Esophagus squamous epithelium (tissue), 5 donors: ENCODE data around the gene ARVCF. TPM values are rescaled to one million over a fixed set of nuclear protein-coding genes. Genes with fewer than 3 reads are reported as not detected.

Experiments
- DNase-seq: peaks from one replicate; lab custom pipeline; 2025; lab: John Stamatoyannopoulos, UW
- H3K27ac ChIP-seq, 4 donors: fragments of 200-600 bp; sonication (generic); one replicate each; pipeline ENCODE4 v1.5.1; 2016 to 2019; ENCODE audit warnings: mild to moderate bottlenecking in 1 of 4
- H3K27me3 ChIP-seq, 4 donors: fragments of 200-600 bp; sonication (generic); 1 replicate in 3 of 4; 2 replicates in 1 of 4; pipeline versions ENCODE4 v1.5.1 to v1.6.0; 2017 to 2021; ENCODE audit warnings: antibody characterized with exemption in 1 of 4
- H3K36me3 ChIP-seq, 3 donors: fragments of 200-600 bp; sonication (generic); one replicate each; pipeline ENCODE4 v1.5.1; 2016 to 2019
- H3K4me1 ChIP-seq, 3 donors: fragments of 200-600 bp; sonication (generic); one replicate each; pipeline ENCODE4 v1.5.1; 2017 to 2019
- H3K4me3 ChIP-seq, 4 donors: fragments of 200-600 bp; sonication (generic); 1 replicate in 3 of 4; 2 replicates in 1 of 4; pipeline ENCODE4 v1.5.1; 2016 to 2019; ENCODE audit warnings: mild to moderate bottlenecking in 2 of 4, moderate library complexity in 1 of 4
- H3K9me3 ChIP-seq, 3 donors: fragments of 200-600 bp; sonication (generic); one replicate each; pipeline ENCODE4 v1.5.1; 2016 to 2019
- POLR2A ChIP-seq, 4 donors: fragments of 450-650 bp; IDR thresholded peaks; one replicate each; pipeline ENCODE4 v1.6.1; 2017; ENCODE audit warnings: antibody characterized with exemption in 4 of 4, mild to moderate bottlenecking in 4 of 4, moderate library complexity in 3 of 4
- WGBS, 2 donors: methylation state at CpG; one replicate each; pipeline ENCODE4 v1.1.5; 2018; 5-methylcytosine and 5-hydroxymethylcytosine counted together
- intact Hi-C: fragments of 100-400 bp; cut with DNase I; formaldehyde crosslinking; loops from one replicate; pipeline ENCODE4 v1.15.0; 2022
- total RNA-seq, 4 donors: library from RNA; depleted of rRNA; stranded (reverse); fragments of >200 nt; gene quantifications; one replicate each; pipeline ENCODE4 v1.1.0, GENCODE V29; 2016
- TF ChIP-seq, protein P1 (sequence below), 6 experiments: fragments of 450-650 bp in 4 of 6; fragments of 200-600 bp in 2 of 6; sonication (generic) in 2 of 6; IDR thresholded peaks; one replicate each; pipeline ENCODE4 v1.5.1; 2016 to 2019; ENCODE audit warnings: antibody characterized with exemption in 6 of 6, mild to moderate bottlenecking in 4 of 6, moderate library complexity in 4 of 6
- donor health status: DM: yes; HTN: yes; CAD: no.

ARVCF gene
- total RNA-seq, 4 donors from 2014 or later, result 3.1 to 10.9 (median 7.1) TPM

DNA sequence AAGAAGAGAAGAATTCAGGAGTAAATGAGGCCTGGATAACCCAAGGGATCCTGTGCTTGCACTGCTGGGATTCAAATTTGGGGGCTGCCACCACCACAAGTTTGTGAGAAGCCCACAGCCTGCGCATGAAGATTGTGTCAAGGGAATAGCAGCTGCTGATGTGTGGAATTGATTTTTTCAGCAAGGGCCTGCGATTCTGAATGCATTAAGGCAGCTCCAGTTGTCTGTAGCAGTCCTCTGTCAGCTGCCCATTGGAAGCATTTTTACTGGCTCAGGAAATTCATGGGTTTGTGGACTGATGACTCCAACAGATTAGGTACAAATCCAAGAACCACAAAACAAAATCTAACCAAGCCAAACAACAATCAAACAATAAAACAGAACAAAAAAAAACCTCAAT, 14.0 kb downstream of the ARVCF start:
- H3K4me1 ChIP-seq, result peaks cover 0 to 12% (median 5%) of the 10 kb centered on the region in 3 donors
- no peak overlapping the region for H3K27ac ChIP-seq
- intact Hi-C loops, result no loop called here
- WGBS, 2 donors, result 70 to 79% methylated on average over 2 of the region's 2 CpGs
- TF ChIP-seq, protein P1, sequence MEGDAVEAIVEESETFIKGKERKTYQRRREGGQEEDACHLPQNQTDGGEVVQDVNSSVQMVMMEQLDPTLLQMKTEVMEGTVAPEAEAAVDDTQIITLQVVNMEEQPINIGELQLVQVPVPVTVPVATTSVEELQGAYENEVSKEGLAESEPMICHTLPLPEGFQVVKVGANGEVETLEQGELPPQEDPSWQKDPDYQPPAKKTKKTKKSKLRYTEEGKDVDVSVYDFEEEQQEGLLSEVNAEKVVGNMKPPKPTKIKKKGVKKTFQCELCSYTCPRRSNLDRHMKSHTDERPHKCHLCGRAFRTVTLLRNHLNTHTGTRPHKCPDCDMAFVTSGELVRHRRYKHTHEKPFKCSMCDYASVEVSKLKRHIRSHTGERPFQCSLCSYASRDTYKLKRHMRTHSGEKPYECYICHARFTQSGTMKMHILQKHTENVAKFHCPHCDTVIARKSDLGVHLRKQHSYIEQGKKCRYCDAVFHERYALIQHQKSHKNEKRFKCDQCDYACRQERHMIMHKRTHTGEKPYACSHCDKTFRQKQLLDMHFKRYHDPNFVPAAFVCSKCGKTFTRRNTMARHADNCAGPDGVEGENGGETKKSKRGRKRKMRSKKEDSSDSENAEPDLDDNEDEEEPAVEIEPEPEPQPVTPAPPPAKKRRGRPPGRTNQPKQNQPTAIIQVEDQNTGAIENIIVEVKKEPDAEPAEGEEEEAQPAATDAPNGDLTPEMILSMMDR (IDR thresholded peaks at IDR 0.05), result no peak
- TF ChIP-seq POLR2A (IDR thresholded peaks at IDR 0.05), result no peak
- H3K27me3 ChIP-seq, result no peaks in the 10 kb centered on the region
- H3K4me3 ChIP-seq, result no peak overlapping the region
- no peaks in the 10 kb centered on the region for H3K36me3 ChIP-seq
- H3K9me3 ChIP-seq, result peaks cover 0 to 5% (median 0%) of the 10 kb centered on the region in 3 donors
- no peak for DNase-seq

DNA sequence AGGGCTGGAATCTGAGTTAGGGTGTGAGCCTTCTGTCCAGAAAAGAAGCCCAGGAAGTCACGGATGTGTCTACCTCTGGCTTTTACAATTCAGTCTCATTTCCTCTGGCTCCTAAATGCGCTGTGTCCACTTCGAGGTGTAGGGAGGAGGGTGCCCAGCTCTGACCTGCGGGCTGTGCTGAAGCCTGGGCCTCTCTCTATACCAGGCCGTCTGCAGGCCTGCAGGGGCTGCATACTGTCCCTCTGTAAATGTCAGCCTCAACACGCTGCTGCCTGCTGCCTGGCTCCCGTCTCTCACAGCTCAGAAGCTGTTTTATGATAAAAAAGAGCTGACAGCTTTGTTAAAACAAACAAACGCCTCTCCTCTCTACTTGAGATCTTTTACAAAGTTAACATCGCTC, 14.5 kb downstream of the ARVCF start:
- Histone ChIP-seq H3K36me3 (no peaks in the 10 kb centered on the region), H3K9me3 (peaks cover 0 to 5% (median 0%) of the 10 kb centered on the region in 3 donors), H3K4me3 (no peak overlapping the region), H3K4me1 (peaks cover 0 to 12% (median 5%) of the 10 kb centered on the region in 3 donors), H3K27me3 (no peaks in the 10 kb centered on the region), H3K27ac (no peak overlapping the region)
- 74 to 75% methylated on average over 5 to 9 of the region's 9 CpGs for WGBS, 2 donors
- intact Hi-C loops, result no loop called here
- TF ChIP-seq POLR2A (IDR thresholded peaks at IDR 0.05), result no peak
- TF ChIP-seq, protein P1 (IDR thresholded peaks at IDR 0.05), result no peak
- DNase-seq, result no peak

DNA sequence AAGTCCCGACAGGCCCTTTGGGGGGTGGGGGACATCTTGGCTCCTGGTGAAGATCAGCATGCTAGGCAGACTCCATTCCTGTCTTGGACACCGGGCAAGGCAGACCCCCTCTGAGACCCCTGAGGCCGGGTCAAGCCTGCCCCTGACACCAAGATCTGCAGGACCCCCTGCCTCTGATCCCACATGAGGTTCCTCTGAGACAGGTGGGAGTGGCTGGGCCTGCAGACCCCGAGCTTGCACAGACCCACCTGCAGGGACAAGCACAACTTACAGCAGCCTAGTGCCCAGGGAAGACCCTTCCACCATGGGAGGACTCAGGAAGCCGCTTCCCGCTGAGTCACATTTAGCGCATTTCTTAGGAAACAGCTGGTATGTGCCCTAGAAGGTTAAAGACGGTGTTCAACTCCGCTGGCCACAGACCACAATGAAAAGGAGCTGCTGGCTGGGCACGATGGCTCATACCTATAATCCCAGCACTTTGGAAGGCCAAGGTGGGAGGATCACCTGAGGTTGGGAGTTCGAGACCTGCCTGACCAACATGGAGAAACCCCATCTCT, 15.5 kb downstream of the ARVCF start:
- Histone ChIP-seq H3K27me3 (no peaks in the 10 kb centered on the region), H3K36me3 (no peaks in the 10 kb centered on the region), H3K4me1 (peaks cover 0 to 12% (median 7%) of the 10 kb centered on the region in 3 donors), H3K9me3 (peaks cover 0 to 5% (median 0%) of the 10 kb centered on the region in 3 donors), H3K27ac (no peak overlapping the region), H3K4me3 (no peak overlapping the region)
- intact Hi-C loops, result no loop called here
- DNase-seq, result no peak
- no peak for TF ChIP-seq POLR2A (IDR thresholded peaks at IDR 0.05)
- TF ChIP-seq, protein P1 (IDR thresholded peaks at IDR 0.05), result no peak
- 61 to 85% methylated on average over 4 to 6 of the region's 11 CpGs for WGBS, 2 donors

DNA sequence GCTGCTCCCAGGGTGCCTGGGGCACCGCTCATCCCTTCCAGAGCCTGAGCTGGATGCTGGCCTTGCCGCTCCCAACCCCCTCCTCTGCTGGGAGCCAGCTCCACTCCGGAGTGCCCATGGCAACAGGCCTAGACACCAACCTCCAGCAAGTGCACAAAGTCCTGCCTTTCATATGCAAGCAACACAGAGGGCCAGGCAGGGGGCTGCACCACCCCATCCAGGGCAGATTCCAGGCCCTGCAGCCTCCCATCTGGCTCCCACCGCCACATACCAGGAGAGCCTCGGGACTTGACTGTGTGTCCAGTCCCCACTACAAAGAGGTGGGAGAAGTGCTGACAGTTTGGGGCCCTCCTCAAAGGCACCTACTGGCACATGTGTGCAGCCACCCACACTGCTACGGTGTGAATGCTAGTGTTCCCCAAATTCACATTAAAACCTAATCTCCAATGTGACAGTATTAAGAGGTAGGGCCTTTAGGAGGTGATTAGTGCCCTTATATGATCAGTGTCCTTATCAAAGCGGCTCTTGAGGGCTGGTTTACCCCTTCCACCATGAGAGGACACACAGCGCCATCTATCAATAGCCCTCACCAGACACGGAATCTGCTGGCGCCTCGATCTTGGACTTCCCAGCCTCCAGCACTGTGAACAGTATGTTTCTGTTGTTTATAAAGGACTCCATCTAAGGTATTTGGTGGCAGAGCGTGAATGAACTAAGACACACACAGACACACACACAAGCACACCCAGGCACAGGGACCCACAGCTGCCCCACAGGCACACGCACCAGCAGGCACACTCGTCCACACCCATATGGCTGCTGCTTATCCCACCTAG, 16.2 kb downstream of the ARVCF start:
- WGBS, 2 donors, result 72 to 82% methylated on average over 5 to 8 of the region's 14 CpGs
- TF ChIP-seq, protein P1 (IDR thresholded peaks at IDR 0.05), result no peak
- TF ChIP-seq POLR2A (IDR thresholded peaks at IDR 0.05), result no peak

More for the DNA sequence above, 16.2 kb downstream of the ARVCF start:
- Histone ChIP-seq H3K4me3 (no peak overlapping the region), H3K4me1 (peaks cover 0 to 18% (median 13%) of the 10 kb centered on the region in 3 donors), H3K27ac (no peak overlapping the region), H3K9me3 (peaks cover 0 to 5% (median 0%) of the 10 kb centered on the region in 3 donors), H3K36me3 (no peaks in the 10 kb centered on the region), H3K27me3 (no peaks in the 10 kb centered on the region)
- intact Hi-C loops, result no loop called here
- no peak for DNase-seq
